A549 (cell line): ENCODE results near the gene RAET1L. TPM values are rescaled to one million over a fixed set of nuclear protein-coding genes. Genes with fewer than 3 reads are reported as not detected.
"Not testable (repeated sequence)": the region's sequence is repeated elsewhere in the genome, so short reads cannot be mapped to it uniquely, and the experiment has no call there.

ENCODE experiments used
- ATAC-seq, 2 experiments: fragments of 200-7000 bp in 1 of 2; fragments of >200 bp in 1 of 2; cut with Nextera tagmentation in 1 of 2; cut with Tn5 transposase in 1 of 2; 3 replicates each; pipeline versions ENCODE4 v1.8.0 to v1.9.1; 2018 to 2020; ENCODE audit warnings: mild to moderate bottlenecking in 1 of 2, moderate library complexity in 1 of 2
- CTCF ChIA-PET: fragments of 300-600 bp; sonication (Branson Sonifier 250); formaldehyde crosslinking; extraction: SDS; loops from one replicate; lab custom pipeline; 2021; ENCODE audit warnings: antibody characterized with exemption, inconsistent platforms; lab: Yijun Ruan, JAX
- POLR2A ChIA-PET: fragments of 350-600 bp; formaldehyde crosslinking; extraction: SDS; loops from one replicate; lab custom pipeline; 2021; ENCODE audit warnings: antibody characterized with exemption, inconsistent platforms; lab: Yijun Ruan, JAX
- DNase-seq, 2 experiments: peaks; one replicate each; pipeline versions ENCODE4 v3.0.0 to v3.0.0-alpha.2; 2011 to 2016; ENCODE audit warnings: low read depth in 1 of 2, low spot score in 1 of 2
- FAIRE-seq: peaks from 2 replicates; lab custom pipeline; 2011; peaks lifted over from hg19 to GRCh38; lab: Jason Lieb, UNC
- H3K27ac ChIP-seq, 2 experiments: fragments of >200 bp; sonication (Bioruptor Twin); formaldehyde crosslinking; 3 replicates each; pipeline ENCODE4 v1.5.1; 2016 to 2017
- H3K4me1 ChIP-seq: fragments of >200 bp; sonication (Bioruptor Twin); formaldehyde crosslinking; 3 replicates; pipeline ENCODE4 v1.6.1; 2016
- H3K4me2 ChIP-seq: fragments of >200 bp; sonication (Bioruptor Twin); formaldehyde crosslinking; 3 replicates; pipeline ENCODE4 v1.6.1; 2016
- H3K4me3 ChIP-seq: fragments of >200 bp; sonication (Bioruptor Twin); formaldehyde crosslinking; 3 replicates; pipeline ENCODE4 v1.5.1; 2016
- H3K9me3 ChIP-seq: fragments of >200 bp; sonication (Bioruptor Twin); formaldehyde crosslinking; 3 replicates; pipeline ENCODE4 v1.6.1; 2016
- ATOH8 ChIP-seq: fragments of 250-450 bp; sonication (Bioruptor Pico); IDR thresholded peaks from 2 replicates; pipeline ENCODE4 v1.5.0; 2020; ENCODE audit warnings: low read depth, mild to moderate bottlenecking, moderate library complexity
- BCL3 ChIP-seq: fragments of >200 bp; sonication (Bioruptor Twin); formaldehyde crosslinking; IDR thresholded peaks from 3 replicates; pipeline ENCODE4 v1.6.1; 2016
- CHD2 ChIP-seq: fragments of 150-350 bp; IDR thresholded peaks from 2 replicates; pipeline ENCODE4 v1.6.1; 2014; ENCODE audit warnings: low read length; ENCODE audit not compliant: partially characterized antibody
- CTCF ChIP-seq: fragments of >200 bp; sonication (Bioruptor Twin); formaldehyde crosslinking; IDR thresholded peaks from 3 replicates; pipeline ENCODE4 v1.5.1; 2016
- FOSB ChIP-seq: fragments of 250-450 bp; sonication (Bioruptor Pico); IDR thresholded peaks from 2 replicates; pipeline ENCODE4 v1.5.0; 2020; ENCODE audit warnings: mild to moderate bottlenecking, moderate library complexity
- HMGXB4 ChIP-seq: fragments of 250-450 bp; sonication (Bioruptor Pico); IDR thresholded peaks from 2 replicates; pipeline ENCODE4 v1.5.0; 2021; ENCODE audit warnings: mild to moderate bottlenecking, moderate library complexity, borderline replicate concordance
- JUN ChIP-seq, 2 experiments: fragments of >200 bp; sonication (Bioruptor Twin); formaldehyde crosslinking; IDR thresholded peaks; 2 replicates in 1 of 2; 3 replicates in 1 of 2; pipeline ENCODE4 v1.6.1; 2016 to 2017
- KDM5A ChIP-seq: fragments of 200-600 bp; sonication (generic); IDR thresholded peaks from 2 replicates; pipeline ENCODE4 v1.6.1; 2016; ENCODE audit warnings: antibody characterized with exemption, mild to moderate bottlenecking
- MAZ ChIP-seq: fragments of 150-350 bp; IDR thresholded peaks from 2 replicates; pipeline ENCODE4 v1.6.1; 2014; ENCODE audit warnings: antibody characterized with exemption, low read depth, low read length, borderline replicate concordance
- MYC ChIP-seq: IDR thresholded peaks from 2 replicates; pipeline ENCODE4 v1.6.1; 2012; ENCODE audit warnings: mild to moderate bottlenecking, inconsistent platforms, low read length, improper control_type of control experiment, borderline replicate concordance
- NR3C1 ChIP-seq: fragments of >200 bp; sonication (Bioruptor Twin); formaldehyde crosslinking; IDR thresholded peaks from 3 replicates; pipeline ENCODE4 v1.6.1; 2017
- PHF8 ChIP-seq: fragments of 200-600 bp; sonication (generic); IDR thresholded peaks from 2 replicates; pipeline ENCODE4 v1.6.1; 2016; ENCODE audit warnings: low read depth, mild to moderate bottlenecking, antibody characterized with exemption, moderate library complexity, borderline replicate concordance
- POLR2AphosphoS2 ChIP-seq: conservative IDR thresholded peaks from 2 replicates; pipeline ENCODE4 v1.6.1; 2012; ENCODE audit warnings: low read length, improper control_type of control experiment, inconsistent platforms
- RAD21 ChIP-seq, 2 experiments: fragments of >200 bp in 1 of 2; sonication (Bioruptor Twin) in 1 of 2; formaldehyde crosslinking in 1 of 2; IDR thresholded peaks in 1 of 2; conservative IDR thresholded peaks in 1 of 2; 2 replicates in 1 of 2; 3 replicates in 1 of 2; pipeline ENCODE4 v1.6.1; 2012 to 2018; ENCODE audit warnings: inconsistent platforms in 1 of 2
- RCOR1 ChIP-seq: fragments of 150-350 bp; IDR thresholded peaks from 2 replicates; pipeline ENCODE4 v1.6.1; 2014; ENCODE audit warnings: antibody characterized with exemption, low read length, low read depth
- RNF2 ChIP-seq: fragments of 200-600 bp; sonication (generic); IDR thresholded peaks from 2 replicates; pipeline ENCODE4 v1.6.1; 2016; ENCODE audit warnings: low read depth, mild to moderate bottlenecking, antibody characterized with exemption, moderate library complexity, borderline replicate concordance
- SMC3 ChIP-seq: fragments of >200 bp; sonication (Bioruptor Twin); formaldehyde crosslinking; IDR thresholded peaks from 3 replicates; pipeline ENCODE4 v1.6.1; 2018; ENCODE audit warnings: inconsistent platforms
- SREBF2 ChIP-seq: fragments of 450-650 bp; IDR thresholded peaks from 2 replicates; pipeline ENCODE4 v1.6.1; 2014; ENCODE audit warnings: mild to moderate bottlenecking, moderate library complexity
- TFCP2L1 ChIP-seq: fragments of 250-450 bp; sonication (Bioruptor Pico); IDR thresholded peaks from 2 replicates; pipeline ENCODE4 v1.5.0; 2021; ENCODE audit warnings: mild to moderate bottlenecking
- USF2 ChIP-seq: fragments of 450-650 bp; IDR thresholded peaks from 2 replicates; pipeline ENCODE4 v1.6.1; 2014; ENCODE audit warnings: antibody characterized with exemption
- ZC3H11A ChIP-seq: fragments of 450-650 bp; IDR thresholded peaks from 2 replicates; pipeline ENCODE4 v1.6.1; 2014; ENCODE audit warnings: antibody characterized with exemption, mild to moderate bottlenecking
- ZFP36 ChIP-seq: fragments of 450-650 bp; IDR thresholded peaks from 2 replicates; pipeline ENCODE4 v1.6.1; 2014; ENCODE audit warnings: borderline replicate concordance; ENCODE audit not compliant: partially characterized antibody
- WGBS: methylation state at CpG from one replicate; pipeline ENCODE4 v1.1.6; 2017; ENCODE audit errors: missing lambda C conversion rate; 5-methylcytosine and 5-hydroxymethylcytosine counted together
- polyA plus RNA-seq, 4 experiments: library from polyadenylated mRNA; depleted of rRNA in 3 of 4; stranded (reverse); fragments of >200 nt; fragmentation: RNase III in 1 of 4; extraction: RNeasy Plus Mini Kit Qiagen cat#74134 plus additional on column Dnase treatment in 1 of 4; gene quantifications; 2 replicates in 3 of 4; 3 replicates in 1 of 4; pipeline ENCODE4 v1.2.3, GENCODE V29; 2011 to 2017

Gene RAET1L
- polyA plus RNA-seq, 2 of the 4 experiments (the other 2 are of a cell fraction), result 0.22 TPM; not detected in 1

- Histone ChIP-seq H3K4me3 (no peak overlapping the region), H3K27ac (no peak overlapping the region), H3K4me2 (no peak overlapping the region), H3K9me3 (no peaks in the 10 kb centered on the region), H3K4me1 (no peaks in the 10 kb centered on the region)
- 11% methylated on average over 3 of the region's 3 CpGs for WGBS
- CTCF ChIA-PET, result no interaction called here
- POLR2A ChIA-PET, result no interaction called here
- TF ChIP-seq RAD21 (conservative IDR thresholded peaks at IDR 0.05 in 1 of 2, IDR thresholded peaks at IDR 0.05 in 1 of 2) (no peak), ATOH8 (no peak), PHF8 (no peak), KDM5A (no peak), USF2 (no peak), ZFP36 (no peak), CTCF (no peak), MAZ (no peak), HMGXB4 (CRISPR knock-in tag) (no peak), CHD2 (no peak), JUN (IDR thresholded peaks at IDR 0.05) (no peak)
- FAIRE-seq, result no peak
- no peak for DNase-seq
- no peak for ATAC-seq
These were observed 50.5 kb downstream of the RAET1L start for GRCh38 chr6:149974825-149975224.

- H3K4me2 ChIP-seq, CTCF ChIA-PET, H3K9me3 ChIP-seq, ATAC-seq, H3K27ac ChIP-seq, H3K4me3 ChIP-seq, DNase-seq, FAIRE-seq, H3K4me1 ChIP-seq, POLR2A ChIA-PET: not testable (repeated sequence)
- WGBS, result 26% methylated on average over 6 of the region's 6 CpGs
These were observed 50.9 kb downstream of the RAET1L start for GRCh38 chr6:149974394-149974793.

GRCh38 chr6:149969635-149970034 lies 55.7 kb downstream of the RAET1L start:
- no peak for ATAC-seq
- DNase-seq, result no peak
- no peak for TF ChIP-seq CTCF
- no peak for TF ChIP-seq ZFP36
- TF ChIP-seq NR3C1, result no peak
- no peak for TF ChIP-seq TFCP2L1 (CRISPR knock-in tag)
- TF ChIP-seq RNF2, result no peak
- no peak for TF ChIP-seq SMC3
- TF ChIP-seq FOSB (CRISPR knock-in tag), result no peak
- no peak for TF ChIP-seq POLR2AphosphoS2
- no peak for TF ChIP-seq MYC
- TF ChIP-seq ZC3H11A, result no peak
- TF ChIP-seq ATOH8, result no peak
- no peak for TF ChIP-seq RCOR1
- TF ChIP-seq BCL3, result no peak
- no peak for TF ChIP-seq SREBF2
- TF ChIP-seq KDM5A, result no peak
- TF ChIP-seq, all 56 proteins: peak for 0
- Histone ChIP-seq H3K4me1 (no peaks in the 10 kb centered on the region), H3K4me2 (no peak overlapping the region), H3K9me3 (no peaks in the 10 kb centered on the region), H3K27ac (no peak overlapping the region), H3K4me3 (no peak overlapping the region)
- WGBS, result 19% methylated on average over 2 of the region's 2 CpGs
- POLR2A ChIA-PET, result no interaction called here
- no peak for FAIRE-seq
- CTCF ChIA-PET, result interaction anchor here (1.1 to 2.1 kb wide), 2 partner anchors 20 to 47 kb away, joined by 4 to 6 read pairs; no protein-coding TSS in a partner anchor
